K562 (cell line): ENCODE results near the gene CRACDL. TPM values are rescaled to one million over a fixed set of nuclear protein-coding genes. Genes with fewer than 3 reads are reported as not detected.

Experiments
- ATAC-seq: fragments of 200-7000 bp; cut with Tn5 transposase; 3 replicates; pipeline ENCODE4 v1.9.1; 2020; ENCODE audit warnings: moderate library complexity
- BruUV-seq: library from RNA; stranded (reverse); fragments of 400-500 nt; replicated peaks from 2 replicates; lab custom pipeline; 2021; lab: Mats Ljungman, UMichigan
- CTCF ChIA-PET: fragments of 300-600 bp; formaldehyde crosslinking; extraction: SDS; loops from one replicate; lab custom pipeline; 2021; ENCODE audit warnings: low intra/inter-chr PET ratio; lab: Yijun Ruan, JAX
- POLR2A ChIA-PET: fragments of 300-600, 350-650 bp; sonication (Branson Sonifier 250); formaldehyde crosslinking; extraction: SDS; loops from one replicate; lab custom pipeline; 2021; ENCODE audit warnings: antibody characterized with exemption, inconsistent platforms; lab: Yijun Ruan, JAX
- DNase-seq, 4 experiments: peaks; one replicate each; pipeline versions ENCODE4 v3.0.0 to v3.0.0-alpha.2; 2011 to 2018; ENCODE audit warnings: low spot score in 3 of 4, mixed read lengths in 3 of 4; ENCODE audit errors: extremely low read depth in 1 of 4
- FAIRE-seq: peaks from 2 replicates; lab custom pipeline; 2011; peaks lifted over from hg19 to GRCh38; lab: Jason Lieb, UNC
- H2AFZ ChIP-seq: 2 replicates; pipeline ENCODE4 v1.6.0; 2011; ENCODE audit warnings: low read depth, low read length, control low read depth, inconsistent platforms
- H3K27ac ChIP-seq: fragments of 200-600 bp; 3 replicates; pipeline ENCODE4 v1.8.0; 2011; ENCODE audit warnings: low read depth, mild to moderate bottlenecking, control low read depth, inconsistent platforms, low read length, moderate library complexity, mixed read lengths; ENCODE audit errors: extremely low read depth
- H3K27me3 ChIP-seq, 2 experiments: fragments of 300-600 bp in 1 of 2; 2 replicates in 1 of 2; 3 replicates in 1 of 2; pipeline versions ENCODE4 v1.6.0 to v1.8.0; 2011; ENCODE audit warnings: inconsistent platforms in 2 of 2, low read length in 2 of 2, mild to moderate bottlenecking in 1 of 2, mixed read lengths in 1 of 2, moderate library complexity in 1 of 2; ENCODE audit not compliant: control insufficient read depth in 2 of 2, insufficient read depth in 2 of 2
- H3K36me3 ChIP-seq: fragments of 300-600 bp; 3 replicates; pipeline ENCODE4 v1.8.0; 2011; ENCODE audit warnings: mild to moderate bottlenecking, low read length, inconsistent platforms; ENCODE audit not compliant: control insufficient read depth, insufficient read depth
- H3K4me1 ChIP-seq, 2 experiments: fragments of 200-600 bp in 1 of 2; replicated peaks in 1 of 2; 2 replicates in 1 of 2; 3 replicates in 1 of 2; pipeline versions ENCODE4 v1.5.1 to v1.8.0; 2011; ENCODE audit warnings: inconsistent platforms in 2 of 2, low read length in 2 of 2, mild to moderate bottlenecking in 1 of 2, mixed read lengths in 1 of 2, moderate library complexity in 1 of 2; ENCODE audit not compliant: control insufficient read depth in 2 of 2, insufficient read depth in 2 of 2
- H3K4me2 ChIP-seq: 2 replicates; pipeline ENCODE4 v1.6.1; 2011; ENCODE audit warnings: low read length, control low read depth, inconsistent platforms, mixed read lengths; ENCODE audit not compliant: insufficient read depth
- H3K4me3 ChIP-seq: fragments of 200-600 bp; sonication (generic), shearing (Covaris generic); 2 replicates; pipeline ENCODE4 v1.5.1; 2016; ENCODE audit warnings: control low read depth, inconsistent platforms
- H3K79me2 ChIP-seq: fragments of 200-600 bp; 3 replicates; pipeline ENCODE4 v1.8.0; 2011; ENCODE audit warnings: low read length, inconsistent platforms; ENCODE audit not compliant: control insufficient read depth, insufficient read depth
- H3K9ac ChIP-seq, 2 experiments: 2 replicates each; pipeline versions ENCODE4 v1.6.0 to v1.6.1; 2011; ENCODE audit warnings: low read depth in 2 of 2, low read length in 2 of 2, control low read depth in 1 of 2, inconsistent platforms in 1 of 2, mild to moderate bottlenecking in 1 of 2, mixed read lengths in 1 of 2; ENCODE audit not compliant: insufficient read depth in 1 of 2
- H3K9me1 ChIP-seq: one replicate; pipeline ENCODE4 v1.6.0; 2011; ENCODE audit warnings: inconsistent platforms, mild to moderate bottlenecking, low read length, moderate library complexity; ENCODE audit not compliant: control insufficient read depth, insufficient read depth
- H3K9me3 ChIP-seq: replicated peaks from 2 replicates; pipeline ENCODE4 v1.5.1; 2011; ENCODE audit warnings: low read depth, low read length, inconsistent platforms; ENCODE audit not compliant: control insufficient read depth, insufficient read depth
- H4K20me1 ChIP-seq: replicated peaks from 2 replicates; pipeline ENCODE4 v1.6.1; 2011; ENCODE audit warnings: low read length, inconsistent platforms, mixed read lengths; ENCODE audit not compliant: control insufficient read depth, insufficient read depth
- ATF1 ChIP-seq, 2 experiments: fragments of 450-650 bp in 1 of 2; IDR thresholded peaks; 2 replicates each; pipeline ENCODE4 v1.6.1; 2016; ENCODE audit warnings: missing compliant biosample characterization in 1 of 2, missing genetic modification characterization in 1 of 2
- KLF10 ChIP-seq: fragments of 250-450 bp; sonication (Bioruptor Pico); IDR thresholded peaks from 2 replicates; pipeline ENCODE4 v1.6.1; 2021; ENCODE audit warnings: matching md5 sums
- MTA2 ChIP-seq: fragments of 450-650 bp; IDR thresholded peaks from 2 replicates; pipeline ENCODE4 v1.6.1; 2016; ENCODE audit warnings: low read depth
- POLR2AphosphoS5 ChIP-seq: IDR thresholded peaks from 2 replicates; pipeline ENCODE4 v1.6.1; 2011; ENCODE audit warnings: mild to moderate bottlenecking, low read depth, low read length, moderate library complexity; ENCODE audit not compliant: control insufficient read depth, insufficient read depth
- POLR2B ChIP-seq: fragments of 450-650 bp; IDR thresholded peaks from 2 replicates; pipeline ENCODE4 v1.6.1; 2018; ENCODE audit warnings: low read depth; ENCODE audit not compliant: partially characterized antibody
- ZBTB7A ChIP-seq: IDR thresholded peaks from 2 replicates; pipeline ENCODE4 v1.6.1; 2011; ENCODE audit warnings: low read depth, mild to moderate bottlenecking, low read length, moderate library complexity, borderline replicate concordance; ENCODE audit not compliant: control insufficient read depth
- ZNF280B ChIP-seq: fragments of 250-450 bp; sonication (Bioruptor Pico); IDR thresholded peaks from 2 replicates; pipeline ENCODE4 v1.5.1; 2021; ENCODE audit warnings: mild to moderate bottlenecking
- ZNF431 ChIP-seq: sonication (generic); formaldehyde crosslinking; IDR thresholded peaks from 2 replicates; pipeline ENCODE4 v1.8.0; 2022; ENCODE audit warnings: mild to moderate bottlenecking, missing genetic modification reagents
- WGBS: fragments of 100-300 bp; shearing (Covaris generic); methylation state at CpG from one replicate; pipeline ENCODE4 v1.1.6; 2016; ENCODE audit warnings: low coverage, mixed read lengths; ENCODE audit not compliant: insufficient coverage; ENCODE audit errors: missing lambda C conversion rate; 5-methylcytosine and 5-hydroxymethylcytosine counted together
- in situ Hi-C: fragments of 300-500 bp; cut with MboI; formaldehyde crosslinking; loops from 4 replicates; pipeline ENCODE4 v1.15.0; 2018; ENCODE audit warnings: inconsistent platforms, mixed read lengths
- intact Hi-C: fragments of 100-400 bp; cut with micrococcal nuclease; formaldehyde crosslinking; loops from 2 replicates; pipeline ENCODE4 v1.14.2; 2022
- polyA plus RNA-seq, 8 experiments: library from polyadenylated mRNA; depleted of rRNA in 4 of 8; stranded (reverse) in 5 of 8; unstranded in 3 of 8; fragments of >200 nt; fragmentation: Nextera tagmentation in 2 of 8; fragmentation: Illumina TruSeq in 1 of 8; extraction: Ambion mirVana in 2 of 8; extraction: Trizol in 1 of 8; gene quantifications; 2 replicates each; pipeline versions ENCODE4 v1.2.1 to v1.2.3, GENCODE V29; 2011 to 2014; ENCODE audit warnings: inconsistent platforms in 1 of 8, missing spikeins in 1 of 8
- total RNA-seq, 7 experiments: library from RNA; depleted of rRNA in 6 of 7; stranded (reverse); fragments of >200 nt in 6 of 7; fragmentation: Illumina TruSeq in 2 of 7; extraction: Trizol in 2 of 7; gene quantifications; 2 replicates each; pipeline versions ENCODE4 v1.2.1 to v1.2.3, GENCODE V29; 2011 to 2021; ENCODE audit warnings: low replicate concordance in 1 of 7

Gene CRACDL
- total and polyA plus RNA-seq, 9 of the 15 experiments (the other 6 are each of a cell fraction or from before 2014, with no cell fraction given): not detected

GRCh38 chr2:98895221-98895620 is 40.8 kb downstream of the CRACDL start:
- ChIA-PET CTCF (no interaction called here), POLR2A (interaction anchor here (0.9 kb wide), 1 partner anchor 13 kb away, joined by 3 read pairs; no protein-coding TSS in a partner anchor)
- in situ Hi-C loops (no loop called here), intact Hi-C loops (no loop called here)
- Histone ChIP-seq H3K4me3 (no peak overlapping the region), H3K36me3 (no peaks in the 10 kb centered on the region), H3K79me2 (no peaks in the 10 kb centered on the region), H3K4me1 (no peaks in the 10 kb centered on the region), H3K27me3 (peaks cover 3 to 47% of the 10 kb centered on the region in 2 experiments; a peak in 3 of 5 replicates), H2AFZ (no peak overlapping the region), H4K20me1 (no peaks in the 10 kb centered on the region; the same call in 1 of the 2 replicates), H3K4me2 (no peak overlapping the region), H3K9ac (no peak overlapping the region), H3K9me3 (no peaks in the 10 kb centered on the region), H3K9me1 (no peaks in the 10 kb centered on the region), H3K27ac (no peak overlapping the region)
- ATAC-seq (no peak), DNase-seq (no peak), FAIRE-seq (no peak)
- WGBS: 2% methylated on average over 7 of the region's 7 CpGs
- TF ChIP-seq POLR2B (no peak), ATF1 (CRISPR knock-in tag; IDR thresholded peaks at IDR 0.05) (no peak), ATF1 (tag; IDR thresholded peaks at IDR 0.05) (no peak), MTA2 (no peak), ZNF431 (CRISPR knock-in tag) (no peak), KLF10 (no peak), ZBTB7A (no peak), POLR2AphosphoS5 (no peak), ZNF280B (CRISPR knock-in tag) (no peak)
- BruUV-seq: no TSS peak
